ENCODE data around the gene PRKG2. TPM values are rescaled to one million over a fixed set of nuclear protein-coding genes. Genes with fewer than 3 reads are reported as not detected.
"Not testable (repeated sequence)": the region's sequence is repeated elsewhere in the genome, so short reads cannot be mapped to it uniquely, and the experiment has no call there.

PRKG2 gene
- total and polyA plus RNA-seq, 4 donors, result 0.03 to 0.14 (median 0.08) TPM; not detected in 1

- H3K4me3 ChIP-seq (ENCODE audit: low read depth in 1 of 3, low read length in 3 of 3), result no peak overlapping the region
- TF ChIP-seq HNF4A (conservative IDR thresholded peaks at IDR 0.05) (peak; percentile 41 to 49), ZBTB33 (IDR thresholded peaks at IDR 0.05) (no peak)
- no peaks in the 10 kb centered on the region for H3K36me3 ChIP-seq (ENCODE audit: control insufficient read depth in 4 of 4, insufficient read depth in 3 of 4, low read depth in 1 of 4, low read length in 3 of 4)
- H3K9me3 ChIP-seq (ENCODE audit: control insufficient read depth in 4 of 4, low read length in 3 of 4), result no peaks in the 10 kb centered on the region
- WGBS, result 75% methylated on average over 3 of the region's 3 CpGs
- no peak for DNase-seq (ENCODE audit: low spot score)
- H3K27me3 ChIP-seq (ENCODE audit: control insufficient read depth in 4 of 4, insufficient read depth in 4 of 4, low read length in 3 of 4), result no peaks in the 10 kb centered on the region
- no peaks in the 10 kb centered on the region for H3K4me1 ChIP-seq (ENCODE audit: control insufficient read depth in 4 of 4, insufficient read depth in 4 of 4, low read length in 3 of 4)
- no peak overlapping the region for H3K9ac ChIP-seq (ENCODE audit: low read depth in 1 of 2, low read length in 2 of 2)
- no peak overlapping the region for H3K27ac ChIP-seq (ENCODE audit: low read depth in 1 of 2, low read length in 2 of 2)
Measured at GRCh38 chr4:81164126-81164525, 50.9 kb downstream of the PRKG2 start.

- TF ChIP-seq REST (IDR thresholded peaks at IDR 0.05), result no peak
- TF ChIP-seq EGR1 (IDR thresholded peaks at IDR 0.05; ENCODE audit: low read depth in 2 of 2), result no peak
- no peak for TF ChIP-seq RXRA (IDR thresholded peaks at IDR 0.05)
- no peak for TF ChIP-seq NR2F2 (IDR thresholded peaks at IDR 0.05)
- no peak for TF ChIP-seq SP1 (IDR thresholded peaks at IDR 0.05)
- TF ChIP-seq GABPA (IDR thresholded peaks at IDR 0.05 in 1 of 2, conservative IDR thresholded peaks at IDR 0.05 in 1 of 2), result no peak
- TF ChIP-seq MAX (IDR thresholded peaks at IDR 0.05), result no peak
- 68% methylated on average over 4 of the region's 4 CpGs for WGBS
- Histone ChIP-seq H3K9ac (ENCODE audit: low read depth in 1 of 2, low read length in 2 of 2) (no peak overlapping the region), H3K27ac (ENCODE audit: low read depth in 1 of 2, low read length in 2 of 2) (no peak overlapping the region), H3K36me3 (ENCODE audit: control insufficient read depth in 4 of 4, insufficient read depth in 3 of 4, low read depth in 1 of 4, low read length in 3 of 4) (no peaks in the 10 kb centered on the region), H3K4me1 (ENCODE audit: control insufficient read depth in 4 of 4, insufficient read depth in 4 of 4, low read length in 3 of 4) (no peaks in the 10 kb centered on the region), H3K9me3 (ENCODE audit: control insufficient read depth in 4 of 4, low read length in 3 of 4) (no peaks in the 10 kb centered on the region), H3K27me3 (ENCODE audit: control insufficient read depth in 4 of 4, insufficient read depth in 4 of 4, low read length in 3 of 4) (no peaks in the 10 kb centered on the region), H3K4me3 (ENCODE audit: low read depth in 1 of 3, low read length in 3 of 3) (no peak overlapping the region)
- no peak for DNase-seq (ENCODE audit: low spot score)
Measured at GRCh38 chr4:81162752-81163458, 52.1 kb downstream of the PRKG2 start.

- H3K9me3 ChIP-seq (ENCODE audit: control insufficient read depth in 4 of 4, low read length in 3 of 4); H3K4me1 ChIP-seq (ENCODE audit: control insufficient read depth in 4 of 4, insufficient read depth in 4 of 4, low read length in 3 of 4); H3K36me3 ChIP-seq (ENCODE audit: control insufficient read depth in 4 of 4, insufficient read depth in 3 of 4, low read depth in 1 of 4, low read length in 3 of 4); H3K9ac ChIP-seq (ENCODE audit: low read depth in 1 of 2, low read length in 2 of 2); DNase-seq (ENCODE audit: low spot score); H3K4me3 ChIP-seq (ENCODE audit: low read depth in 1 of 3, low read length in 3 of 3); H3K27me3 ChIP-seq (ENCODE audit: control insufficient read depth in 4 of 4, insufficient read depth in 4 of 4, low read length in 3 of 4); H3K27ac ChIP-seq (ENCODE audit: low read depth in 1 of 2, low read length in 2 of 2): not testable (repeated sequence)
- 36% methylated on average over 29 of the region's 30 CpGs for WGBS
Measured at GRCh38 chr4:81153714-81154323, 61.2 kb downstream of the PRKG2 start.
